ENCODE results near the gene TRAK1. TPM values are rescaled to one million over a fixed set of nuclear protein-coding genes. Genes with fewer than 3 reads are reported as not detected.

TRAK1 gene
- total and polyA plus RNA-seq, 4 donors = 18.2 to 65.4 (median 32.5) TPM

DNA sequence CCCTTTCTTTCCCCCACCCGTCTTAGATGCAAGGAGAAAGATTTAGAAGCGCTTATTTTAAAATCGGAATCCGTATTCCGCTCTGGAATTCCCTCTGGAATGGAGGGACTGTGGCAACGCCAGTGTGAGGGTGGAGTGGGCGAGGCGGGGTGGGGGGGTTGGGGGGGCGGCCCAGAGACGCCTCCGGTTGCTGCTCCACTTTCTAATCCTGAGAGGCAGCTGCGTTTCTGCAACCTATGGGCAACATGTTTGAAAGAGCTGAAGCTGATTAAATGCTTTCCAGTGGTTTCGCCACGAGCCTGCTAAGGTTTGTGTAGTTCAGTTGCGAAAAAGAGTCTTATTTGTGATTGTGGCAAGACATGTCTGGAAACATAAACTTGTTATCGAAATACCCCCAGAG lies 174.9 kb downstream of the TRAK1 start, which contains the start of gene CCK:
Gene CCK, minus strand, starts transcription at position 101 of the 400 bp plus-strand sequence. CDS start 2,555 bp downstream, outside the sequence.
- Histone ChIP-seq H3K9me3 (ENCODE audit: control insufficient read depth in 4 of 4, insufficient read depth in 3 of 4, low read length in 3 of 4) (peaks cover 0 to 7% (median 0%) of the 10 kb centered on the region in 4 donors), H3K27me3 (ENCODE audit: control insufficient read depth in 3 of 3, insufficient read depth in 3 of 3, low read length in 2 of 3) (peaks cover 6 to 76% (median 58%) of the 10 kb centered on the region in 3 donors), H3K9ac (ENCODE audit: insufficient read depth in 1 of 2, low read length in 2 of 2) (no peak within 1 kb of the TSS), H3K27ac (ENCODE audit: low read depth in 1 of 2, low read length in 1 of 2) (no peak within 1 kb of the TSS), H3K4me1 (ENCODE audit: control insufficient read depth in 5 of 5, insufficient read depth in 5 of 5, low read length in 5 of 5) (peaks cover 0 to 11% (median 0%) of the 10 kb centered on the region in 5 donors), H3K4me3 (no peak within 1 kb of the TSS), H3K36me3 (ENCODE audit: control insufficient read depth in 4 of 4, insufficient read depth in 4 of 4, low read length in 4 of 4) (no peaks in the 10 kb centered on the region)
- WGBS, 2 donors = 57 to 58% methylated on average over 16 of the region's 16 CpGs
- DNase-seq (no peak), ATAC-seq (ENCODE audit: insufficient read depth, low FRiP score) (no peak)
- TF ChIP-seq, protein P1, sequence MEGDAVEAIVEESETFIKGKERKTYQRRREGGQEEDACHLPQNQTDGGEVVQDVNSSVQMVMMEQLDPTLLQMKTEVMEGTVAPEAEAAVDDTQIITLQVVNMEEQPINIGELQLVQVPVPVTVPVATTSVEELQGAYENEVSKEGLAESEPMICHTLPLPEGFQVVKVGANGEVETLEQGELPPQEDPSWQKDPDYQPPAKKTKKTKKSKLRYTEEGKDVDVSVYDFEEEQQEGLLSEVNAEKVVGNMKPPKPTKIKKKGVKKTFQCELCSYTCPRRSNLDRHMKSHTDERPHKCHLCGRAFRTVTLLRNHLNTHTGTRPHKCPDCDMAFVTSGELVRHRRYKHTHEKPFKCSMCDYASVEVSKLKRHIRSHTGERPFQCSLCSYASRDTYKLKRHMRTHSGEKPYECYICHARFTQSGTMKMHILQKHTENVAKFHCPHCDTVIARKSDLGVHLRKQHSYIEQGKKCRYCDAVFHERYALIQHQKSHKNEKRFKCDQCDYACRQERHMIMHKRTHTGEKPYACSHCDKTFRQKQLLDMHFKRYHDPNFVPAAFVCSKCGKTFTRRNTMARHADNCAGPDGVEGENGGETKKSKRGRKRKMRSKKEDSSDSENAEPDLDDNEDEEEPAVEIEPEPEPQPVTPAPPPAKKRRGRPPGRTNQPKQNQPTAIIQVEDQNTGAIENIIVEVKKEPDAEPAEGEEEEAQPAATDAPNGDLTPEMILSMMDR (IDR thresholded peaks at IDR 0.05; ENCODE audit: control extremely low read depth, extremely low read depth) = no peak

DNA sequence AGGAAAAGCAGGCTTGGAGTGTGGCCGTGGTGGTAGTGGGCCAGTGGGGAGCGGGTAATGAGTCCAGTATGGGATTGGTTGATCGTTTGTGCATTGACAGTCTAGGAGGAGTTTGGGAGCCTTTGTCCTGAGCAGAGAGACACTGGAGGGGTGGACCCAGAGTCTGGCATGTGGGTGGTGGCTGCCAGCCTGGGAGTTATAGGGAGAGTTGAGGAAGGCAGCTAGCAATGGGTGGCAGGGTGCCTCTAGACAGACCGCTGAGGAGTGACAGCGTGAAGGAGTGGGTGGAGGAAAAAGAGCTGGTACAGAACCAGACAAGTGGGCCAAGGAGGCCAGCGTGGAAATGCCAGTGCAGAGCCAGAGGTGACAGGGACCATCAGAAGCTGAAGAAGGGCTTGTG lies 176.7 kb downstream of the TRAK1 start:
- Histone ChIP-seq H3K27me3 (ENCODE audit: control insufficient read depth in 3 of 3, insufficient read depth in 3 of 3, low read length in 2 of 3) (peaks cover 6 to 59% (median 41%) of the 10 kb centered on the region in 3 donors), H3K9ac (ENCODE audit: insufficient read depth in 1 of 2, low read length in 2 of 2) (no peak overlapping the region), H3K9me3 (ENCODE audit: control insufficient read depth in 4 of 4, insufficient read depth in 3 of 4, low read length in 3 of 4) (peaks cover 0 to 10% (median 5%) of the 10 kb centered on the region in 4 donors), H3K36me3 (ENCODE audit: control insufficient read depth in 4 of 4, insufficient read depth in 4 of 4, low read length in 4 of 4) (no peaks in the 10 kb centered on the region), H3K4me3 (no peak overlapping the region), H3K27ac (ENCODE audit: low read depth in 1 of 2, low read length in 1 of 2) (no peak overlapping the region), H3K4me1 (ENCODE audit: control insufficient read depth in 5 of 5, insufficient read depth in 5 of 5, low read length in 5 of 5) (peaks cover 0 to 11% (median 0%) of the 10 kb centered on the region in 5 donors)
- WGBS, 2 donors = 91 to 93% methylated on average over 6 of the region's 6 CpGs
- no peak for ATAC-seq (ENCODE audit: insufficient read depth, low FRiP score)
- DNase-seq = no peak
- TF ChIP-seq, protein P1 (IDR thresholded peaks at IDR 0.05; ENCODE audit: control extremely low read depth, extremely low read depth) = no peak

DNA sequence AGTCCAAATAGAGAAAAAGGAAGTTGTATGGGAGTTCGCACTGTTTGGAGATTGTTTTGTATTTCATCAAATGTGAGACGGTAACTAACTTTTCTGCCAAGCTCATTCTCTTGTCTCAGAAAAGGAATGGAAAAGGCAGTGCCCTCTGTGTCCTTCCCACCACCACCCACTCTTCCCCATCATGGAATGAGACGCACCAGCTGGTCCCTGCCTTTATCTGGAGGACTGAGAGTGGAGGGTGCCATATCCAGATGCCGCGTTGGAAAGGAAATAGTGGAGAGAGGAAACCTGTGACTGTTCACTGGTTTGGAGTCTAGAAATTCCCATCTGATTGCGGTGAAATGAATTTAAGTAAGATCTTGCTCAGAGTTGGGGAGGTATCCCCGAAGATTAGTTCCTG lies 178.5 kb downstream of the TRAK1 start:
- Histone ChIP-seq H3K36me3 (ENCODE audit: control insufficient read depth in 4 of 4, insufficient read depth in 4 of 4, low read length in 4 of 4) (no peaks in the 10 kb centered on the region), H3K4me3 (no peak overlapping the region), H3K4me1 (ENCODE audit: control insufficient read depth in 5 of 5, insufficient read depth in 5 of 5, low read length in 5 of 5) (peaks cover 0 to 7% (median 0%) of the 10 kb centered on the region in 5 donors), H3K9me3 (ENCODE audit: control insufficient read depth in 4 of 4, insufficient read depth in 3 of 4, low read length in 3 of 4) (peaks cover 0 to 8% (median 5%) of the 10 kb centered on the region in 4 donors), H3K27ac (ENCODE audit: low read depth in 1 of 2, low read length in 1 of 2) (no peak overlapping the region), H3K9ac (ENCODE audit: insufficient read depth in 1 of 2, low read length in 2 of 2) (no peak overlapping the region), H3K27me3 (ENCODE audit: control insufficient read depth in 3 of 3, insufficient read depth in 3 of 3, low read length in 2 of 3) (peaks cover 6 to 43% (median 25%) of the 10 kb centered on the region in 3 donors)
- ATAC-seq (ENCODE audit: insufficient read depth, low FRiP score) = no peak
- no peak for DNase-seq
- TF ChIP-seq, protein P1 (IDR thresholded peaks at IDR 0.05; ENCODE audit: control extremely low read depth, extremely low read depth) = no peak
- WGBS, 2 donors = 75 to 80% methylated on average over 7 of the region's 7 CpGs

DNA sequence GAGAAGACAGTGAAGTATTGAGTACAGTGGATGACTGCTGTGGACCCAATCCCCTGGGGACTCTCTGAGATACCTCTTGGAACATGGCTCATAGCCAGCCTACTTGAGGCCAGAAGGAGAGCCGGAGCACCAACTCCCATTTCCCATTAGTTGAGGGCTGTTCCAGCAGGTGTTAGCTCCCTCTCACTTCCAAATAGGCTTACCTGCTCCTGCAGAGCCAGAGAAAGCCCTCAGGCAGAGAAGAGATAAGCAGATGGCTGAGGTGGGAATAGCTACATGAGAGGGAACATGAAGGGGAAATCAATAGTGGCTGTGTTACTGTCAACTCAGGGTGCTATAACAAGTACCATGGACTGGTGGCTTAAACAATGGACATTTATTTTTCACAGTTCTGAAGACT lies 179.4 kb downstream of the TRAK1 start:
- 63 to 83% methylated on average over 1 of the region's 1 CpG for WGBS, 2 donors
- H3K27ac ChIP-seq (ENCODE audit: low read depth in 1 of 2, low read length in 1 of 2) = no peak overlapping the region
- peaks cover 0 to 1% (median 0%) of the 10 kb centered on the region in 5 donors for H3K4me1 ChIP-seq (ENCODE audit: control insufficient read depth in 5 of 5, insufficient read depth in 5 of 5, low read length in 5 of 5)
- DNase-seq = no peak
- TF ChIP-seq, protein P1 (IDR thresholded peaks at IDR 0.05; ENCODE audit: control extremely low read depth, extremely low read depth) = no peak
- H3K9me3 ChIP-seq (ENCODE audit: control insufficient read depth in 4 of 4, insufficient read depth in 3 of 4, low read length in 3 of 4) = peaks cover 0 to 6% (median 5%) of the 10 kb centered on the region in 4 donors
- peaks cover under 1 to 34% (median 20%) of the 10 kb centered on the region in 3 donors for H3K27me3 ChIP-seq (ENCODE audit: control insufficient read depth in 3 of 3, insufficient read depth in 3 of 3, low read length in 2 of 3)
- H3K9ac ChIP-seq (ENCODE audit: insufficient read depth in 1 of 2, low read length in 2 of 2) = no peak overlapping the region
- no peak for ATAC-seq (ENCODE audit: insufficient read depth, low FRiP score)
- no peaks in the 10 kb centered on the region for H3K36me3 ChIP-seq (ENCODE audit: control insufficient read depth in 4 of 4, insufficient read depth in 4 of 4, low read length in 4 of 4)
- H3K4me3 ChIP-seq = no peak overlapping the region

Measured in lung (tissue), 12 donors.